VCaP (cell line): Measurements from ENCODE around the gene SOBP.

ENCODE experiments used
- H3K27ac ChIP-seq: fragments of 450-650 bp; 2 replicates; pipeline ENCODE4 v1.5.1; 2017
- TF ChIP-seq, protein P1 (sequence below): fragments of 450-650 bp; conservative IDR thresholded peaks from 2 replicates; pipeline ENCODE4 v1.5.1; 2017; ENCODE audit warnings: mild to moderate bottlenecking, moderate library complexity

The SOBP gene

DNA sequence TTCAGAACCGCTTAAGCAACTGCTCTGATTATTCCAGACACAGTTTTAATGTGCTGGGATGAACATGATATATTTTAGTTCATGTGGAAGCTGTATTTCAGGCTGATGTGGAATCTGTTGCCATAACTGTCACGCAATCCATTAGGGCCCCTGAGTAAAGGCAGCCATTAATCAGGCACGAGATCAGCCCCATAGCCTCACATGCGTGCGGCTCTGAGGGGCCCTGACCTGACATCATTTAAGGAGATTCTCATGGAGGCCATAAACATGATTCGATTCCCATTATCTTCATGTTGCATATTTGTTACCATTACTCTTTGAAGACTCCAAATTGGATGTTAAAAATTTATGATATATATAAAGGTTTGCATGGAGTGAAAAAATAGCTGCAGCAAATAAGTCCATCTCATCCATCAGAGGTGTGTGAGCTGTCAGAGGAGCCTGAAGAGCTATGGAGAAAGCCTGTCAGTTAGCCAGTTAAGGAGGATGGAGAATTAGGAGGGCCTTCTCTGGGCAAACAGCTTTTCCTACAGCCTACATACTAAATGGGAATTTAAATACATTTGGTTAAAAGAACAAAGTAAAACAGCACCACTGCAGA lies 89.6 kb downstream of the SOBP start:
- TF ChIP-seq, protein P1, sequence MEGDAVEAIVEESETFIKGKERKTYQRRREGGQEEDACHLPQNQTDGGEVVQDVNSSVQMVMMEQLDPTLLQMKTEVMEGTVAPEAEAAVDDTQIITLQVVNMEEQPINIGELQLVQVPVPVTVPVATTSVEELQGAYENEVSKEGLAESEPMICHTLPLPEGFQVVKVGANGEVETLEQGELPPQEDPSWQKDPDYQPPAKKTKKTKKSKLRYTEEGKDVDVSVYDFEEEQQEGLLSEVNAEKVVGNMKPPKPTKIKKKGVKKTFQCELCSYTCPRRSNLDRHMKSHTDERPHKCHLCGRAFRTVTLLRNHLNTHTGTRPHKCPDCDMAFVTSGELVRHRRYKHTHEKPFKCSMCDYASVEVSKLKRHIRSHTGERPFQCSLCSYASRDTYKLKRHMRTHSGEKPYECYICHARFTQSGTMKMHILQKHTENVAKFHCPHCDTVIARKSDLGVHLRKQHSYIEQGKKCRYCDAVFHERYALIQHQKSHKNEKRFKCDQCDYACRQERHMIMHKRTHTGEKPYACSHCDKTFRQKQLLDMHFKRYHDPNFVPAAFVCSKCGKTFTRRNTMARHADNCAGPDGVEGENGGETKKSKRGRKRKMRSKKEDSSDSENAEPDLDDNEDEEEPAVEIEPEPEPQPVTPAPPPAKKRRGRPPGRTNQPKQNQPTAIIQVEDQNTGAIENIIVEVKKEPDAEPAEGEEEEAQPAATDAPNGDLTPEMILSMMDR, result no peak
- H3K27ac ChIP-seq, result no peak overlapping the region

DNA sequence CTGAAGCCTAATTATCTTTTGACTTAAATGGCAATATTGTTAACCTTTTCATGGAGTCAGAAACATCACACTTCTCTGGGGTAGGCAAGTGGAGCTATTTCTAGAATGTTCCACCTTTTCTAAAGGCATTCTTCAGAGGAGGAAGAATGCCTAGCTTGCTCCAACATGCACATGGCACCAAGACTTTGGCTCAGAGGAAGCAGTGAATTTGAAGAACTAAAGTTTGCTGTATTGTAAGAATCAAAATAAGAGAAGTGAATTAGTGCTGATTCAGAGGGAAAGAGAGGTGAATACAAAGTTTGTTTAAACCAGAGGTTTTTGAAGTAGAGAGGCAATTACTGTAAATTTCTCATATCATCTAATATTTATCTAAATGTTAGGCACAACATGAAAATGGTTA lies 92.2 kb downstream of the SOBP start:
- TF ChIP-seq, protein P1, result no peak
- no peak overlapping the region for H3K27ac ChIP-seq

DNA sequence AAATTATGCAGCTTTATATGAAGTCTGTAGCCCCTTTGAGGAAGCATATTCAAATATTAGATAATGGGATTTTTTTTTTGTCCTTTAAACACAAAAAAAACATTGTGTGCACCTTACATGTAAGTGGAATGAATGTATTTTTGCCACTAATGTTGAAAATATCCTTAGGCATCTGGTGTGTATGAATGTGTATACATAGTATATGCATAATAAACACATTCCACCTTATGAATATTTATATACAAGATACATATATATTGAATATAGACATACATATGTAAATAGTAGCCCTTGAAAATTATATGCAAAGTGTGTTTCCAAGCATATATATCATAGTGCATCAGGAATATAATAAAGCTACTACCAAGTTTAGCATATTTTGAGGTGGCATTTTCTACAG lies 94.8 kb downstream of the SOBP start:
- H3K27ac ChIP-seq, result no peak overlapping the region
- TF ChIP-seq, protein P1, result no peak

GRCh38 chr6:107585815-107586435 lies 96.0 kb downstream of the SOBP start:
- H3K27ac ChIP-seq, result no peak overlapping the region
- TF ChIP-seq, protein P1, result no peak

DNA sequence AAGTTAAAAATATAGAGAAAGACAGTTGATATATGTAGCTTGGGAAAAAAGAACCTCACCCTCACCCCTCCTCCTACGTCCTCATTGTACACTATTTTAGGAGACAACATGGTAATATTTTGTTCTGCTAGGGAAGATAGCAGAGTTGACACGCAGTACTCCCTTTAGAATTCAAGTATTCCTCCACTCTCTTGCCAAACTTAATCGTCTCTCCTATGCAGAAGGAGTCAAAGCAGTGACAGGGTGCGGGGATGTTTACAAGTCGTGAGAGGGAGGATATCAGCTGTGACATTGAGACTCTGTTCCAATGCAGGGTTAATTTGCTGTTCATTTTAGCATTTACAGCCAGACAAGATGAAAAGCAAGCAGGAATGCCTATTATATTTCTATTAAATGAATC lies 97.5 kb downstream of the SOBP start:
- TF ChIP-seq, protein P1, result no peak

DNA sequence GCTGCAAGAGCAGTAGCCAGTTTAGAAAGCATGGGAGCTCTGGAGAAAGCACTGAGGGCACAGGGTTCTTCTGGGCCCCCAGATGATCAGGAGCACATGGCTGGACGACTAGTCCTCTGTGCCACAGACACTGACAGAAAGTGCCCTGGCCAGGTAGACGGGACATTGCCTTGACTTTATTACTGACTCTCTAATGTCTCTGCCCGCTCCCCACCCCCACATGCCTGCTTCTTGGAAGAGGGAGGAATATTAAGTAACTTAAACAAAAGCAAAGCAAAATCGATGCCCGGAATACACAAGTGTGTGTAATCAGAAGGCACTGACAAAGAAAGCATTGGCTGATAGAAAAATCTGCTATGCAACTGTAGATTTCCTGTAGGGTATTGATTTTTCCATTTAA lies 99.3 kb downstream of the SOBP start:
- TF ChIP-seq, protein P1, result no peak

More for the DNA sequence above, 97.5 kb downstream of the SOBP start:
- peak overlapping the region; percentile 27 for H3K27ac ChIP-seq

GRCh38 chr6:107589934-107590333 lies 100.0 kb downstream of the SOBP start:
- TF ChIP-seq, protein P1, result no peak

More for the DNA sequence above, 99.3 kb downstream of the SOBP start:
- H3K27ac ChIP-seq, result no peak overlapping the region

More at GRCh38 chr6:107589934-107590333, 100.0 kb downstream of the SOBP start:
- H3K27ac ChIP-seq, result no peak overlapping the region
